Small intestine (tissue), 7 donors: ENCODE measurements around the gene STARD10. TPM values are rescaled to one million over a fixed set of nuclear protein-coding genes. Genes with fewer than 3 reads are reported as not detected.
A peak's percentile ranks its signal among the peaks of the same experiment; 100 is the strongest.
"Not testable (repeated sequence)": the region's sequence is repeated elsewhere in the genome, so short reads cannot be mapped to it uniquely, and the experiment has no call there.

Experiments used
- DNase-seq, 2 donors: peaks; one replicate each; pipeline versions ENCODE4 v3.0.0 to v3.0.0-alpha.2; 2013
- FAIRE-seq: peaks from 2 replicates; lab custom pipeline; 2012; peaks lifted over from hg19 to GRCh38; lab: Jason Lieb, UNC
- H3K27ac ChIP-seq, 3 donors: one replicate each; pipeline ENCODE4 v1.5.1; 2013; ENCODE audit warnings: low read length in 2 of 3, mild to moderate bottlenecking in 2 of 3, control low read depth in 1 of 3, inconsistent platforms in 1 of 3, low read depth in 1 of 3, moderate library complexity in 1 of 3
- H3K27me3 ChIP-seq, 3 donors: one replicate each; pipeline ENCODE4 v1.6.1; 2013; ENCODE audit warnings: low read length in 3 of 3, inconsistent platforms in 1 of 3; ENCODE audit not compliant: control insufficient read depth in 3 of 3, insufficient read depth in 3 of 3
- H3K36me3 ChIP-seq, 3 donors: one replicate each; pipeline ENCODE4 v1.6.1; 2013; ENCODE audit warnings: low read length in 3 of 3, inconsistent platforms in 1 of 3, low read depth in 1 of 3, mild to moderate bottlenecking in 1 of 3, moderate library complexity in 1 of 3; ENCODE audit not compliant: control insufficient read depth in 3 of 3, insufficient read depth in 2 of 3
- H3K4me1 ChIP-seq, 3 donors: one replicate each; pipeline ENCODE4 v1.6.1; 2013; ENCODE audit warnings: low read length in 2 of 3, inconsistent platforms in 1 of 3, low read depth in 1 of 3, mild to moderate bottlenecking in 1 of 3, moderate library complexity in 1 of 3; ENCODE audit not compliant: control insufficient read depth in 3 of 3, insufficient read depth in 2 of 3
- H3K4me3 ChIP-seq, 3 donors: one replicate each; pipeline ENCODE4 v1.5.1; 2013; ENCODE audit warnings: low read length in 3 of 3, control low read depth in 1 of 3, inconsistent platforms in 1 of 3, low read depth in 1 of 3, mild to moderate bottlenecking in 1 of 3, moderate library complexity in 1 of 3
- H3K9me3 ChIP-seq, 2 donors: one replicate each; pipeline ENCODE4 v1.6.1; 2013; ENCODE audit warnings: low read depth in 1 of 2, low read length in 1 of 2; ENCODE audit not compliant: control insufficient read depth in 2 of 2, insufficient read depth in 1 of 2
- WGBS, 3 donors: extraction: QIAGEN DNeasy Blood & Tissue Kit; methylation state at CpG; one replicate each; pipeline ENCODE4 v1.1.7; 2013; 5-methylcytosine and 5-hydroxymethylcytosine counted together
- polyA plus RNA-seq, 4 donors: library from polyadenylated mRNA; stranded (reverse) in 3 of 4; unstranded in 1 of 4; fragments of 200-250 nt in 3 of 4; fragments of 120-200 nt in 1 of 4; gene quantifications; one replicate each; pipeline versions ENCODE4 v1.2.1 to v1.2.3, GENCODE V29; 2013
- donor health status: healthy with polysubstance abuse.
- donor health status: control.
- donor health status: control.
- donor health status: Bipolar disorder and iron deficiency.
- donor health status: healthy.

Gene STARD10
- polyA plus RNA-seq, 4 donors, result 169 to 473 (median 284) TPM

DNA sequence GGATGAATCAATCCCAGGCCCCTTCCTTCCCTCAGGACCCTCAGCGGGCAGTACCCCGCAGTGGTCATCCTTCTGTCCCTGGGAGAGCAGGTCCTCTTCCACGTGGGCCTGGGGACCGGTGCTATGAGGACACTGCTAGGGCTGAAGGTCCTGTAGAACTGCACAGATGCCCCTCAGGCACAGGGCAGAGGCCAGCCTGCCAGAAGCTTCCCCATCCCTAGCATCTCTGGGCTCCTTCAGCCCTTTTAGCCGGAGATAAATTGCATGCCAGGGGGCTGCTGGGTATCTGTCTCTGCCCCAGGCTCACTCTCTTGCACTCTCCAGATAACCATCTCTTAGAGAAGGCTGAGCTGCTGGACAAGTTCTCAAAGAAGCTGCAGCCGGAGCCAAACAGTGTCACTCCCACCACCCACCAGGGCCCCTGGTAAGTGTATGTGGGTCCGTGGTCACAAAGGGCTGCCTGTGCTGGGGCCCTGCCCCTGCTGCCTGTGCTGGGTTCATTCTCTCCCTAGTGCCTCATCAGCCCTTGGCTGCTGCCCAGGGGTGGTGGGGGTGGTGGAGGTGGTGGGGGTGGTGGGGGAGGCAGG, 22.6 kb upstream of the STARD10 start:
- WGBS, 3 donors, result 77 to 85% (median 79%) methylated on average over 7 of the region's 7 CpGs
- Histone ChIP-seq H3K36me3 (peaks cover 0 to 38% (median 3%) of the 10 kb centered on the region in 3 donors), H3K9me3 (no peaks in the 10 kb centered on the region), H3K4me3 (no peak overlapping the region), H3K4me1 (peaks cover 2 to 34% (median 8%) of the 10 kb centered on the region in 3 donors), H3K27me3 (no peaks in the 10 kb centered on the region), H3K27ac (no peak overlapping the region)
- FAIRE-seq (no peak), DNase-seq (no peak)

DNA sequence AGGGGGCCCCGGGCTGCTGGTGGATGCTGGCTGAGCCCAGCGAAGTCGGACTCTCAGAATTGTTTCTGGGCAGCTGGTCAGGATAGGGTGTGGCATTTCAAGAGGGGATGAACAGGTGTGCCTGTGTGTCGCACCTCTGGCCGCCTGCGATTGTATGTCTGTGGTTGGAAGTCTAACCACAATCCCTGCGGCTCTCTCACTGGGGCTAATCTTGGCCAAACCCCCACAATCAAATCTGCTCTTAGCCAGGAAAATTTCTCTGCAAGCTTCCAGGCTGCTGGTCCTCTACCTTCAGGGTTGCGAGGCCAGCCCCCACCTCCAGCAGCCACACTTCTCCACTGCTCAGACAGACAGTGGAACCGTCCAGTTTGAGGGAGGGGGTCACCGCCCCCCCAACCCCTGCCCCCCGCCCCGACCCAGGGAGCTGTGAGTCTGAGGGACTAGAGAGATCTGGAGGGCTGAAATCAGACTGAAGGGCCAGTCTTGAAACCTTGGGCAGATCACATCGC, 21.3 kb upstream of the STARD10 start:
- no peaks in the 10 kb centered on the region for H3K27me3 ChIP-seq
- H3K27ac ChIP-seq, result peak overlapping the region; percentile 27 to 97 (median 75)
- H3K9me3 ChIP-seq, result no peaks in the 10 kb centered on the region
- FAIRE-seq (no peak), DNase-seq (no peak)
- H3K4me3 ChIP-seq, result peak overlapping the region; percentile 78 to 88 (median 81)
- 11 to 18% (median 15%) methylated on average over 13 of the region's 13 CpGs for WGBS, 3 donors
- peaks cover 2 to 25% (median 8%) of the 10 kb centered on the region in 3 donors for H3K4me1 ChIP-seq
- peaks cover 0 to 33% (median 3%) of the 10 kb centered on the region in 3 donors for H3K36me3 ChIP-seq

DNA sequence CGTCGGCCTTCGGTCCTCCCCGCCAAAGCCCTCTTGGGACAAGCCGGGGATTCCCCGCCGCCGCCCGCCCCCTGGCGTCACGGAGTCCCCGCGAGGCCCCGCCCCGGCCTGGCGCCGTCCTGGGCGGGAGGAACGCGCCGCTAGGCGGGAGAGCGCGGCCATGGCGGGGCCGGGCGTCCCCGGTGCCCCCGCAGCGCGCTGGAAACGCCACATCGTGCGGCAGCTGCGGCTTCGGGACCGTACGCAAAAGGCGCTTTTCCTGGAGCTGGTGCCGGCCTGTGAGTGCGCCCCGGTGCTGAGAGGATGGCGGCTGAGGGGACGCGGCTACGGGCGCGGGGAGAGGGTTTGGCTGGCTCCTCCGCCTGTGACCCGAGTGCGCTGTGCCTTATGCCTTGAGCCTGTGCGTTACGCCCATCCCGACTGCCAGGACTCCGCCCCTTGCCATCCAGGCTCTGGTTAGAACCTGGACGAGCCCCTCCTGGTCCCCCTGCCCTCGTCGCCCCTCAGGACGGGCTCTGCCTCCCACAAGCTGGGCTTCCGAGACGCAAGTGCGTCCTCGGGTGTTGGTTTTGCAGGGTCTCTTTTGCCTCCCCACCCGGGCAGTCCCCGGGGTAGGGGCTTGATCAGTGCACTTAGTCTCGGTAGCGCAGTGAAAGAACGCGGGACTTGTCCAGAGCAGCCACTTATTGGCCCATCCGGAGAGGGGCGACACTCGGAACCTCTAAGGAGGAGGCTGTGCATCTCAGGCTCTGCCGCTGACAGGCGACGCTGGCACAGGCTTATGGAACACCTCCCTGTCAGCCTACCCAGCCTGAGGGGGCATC, 20.7 kb upstream of the STARD10 start, which contains the start of gene ATG16L2:
Gene ATG16L2 (plus strand): TSS at position 126 of the 824 bp plus-strand sequence. CDS start 35 bp downstream, at position 161.
- Histone ChIP-seq H3K4me1 (peaks cover 2 to 25% (median 8%) of the 10 kb centered on the region in 3 donors), H3K9me3 (no peaks in the 10 kb centered on the region), H3K36me3 (peaks cover 0 to 38% (median 2%) of the 10 kb centered on the region in 3 donors), H3K27ac (peak within 1 kb of the TSS; percentile 80 to 97 (median 92)), H3K27me3 (no peaks in the 10 kb centered on the region), H3K4me3 (peak within 1 kb of the TSS; percentile 78 to 88 (median 81))
- DNase-seq, result peak; percentile 87 to 97
- no peak for FAIRE-seq
- WGBS, 3 donors, result 0 to 1% (median 0%) methylated on average over 52 to 75 of the region's 75 CpGs

DNA sequence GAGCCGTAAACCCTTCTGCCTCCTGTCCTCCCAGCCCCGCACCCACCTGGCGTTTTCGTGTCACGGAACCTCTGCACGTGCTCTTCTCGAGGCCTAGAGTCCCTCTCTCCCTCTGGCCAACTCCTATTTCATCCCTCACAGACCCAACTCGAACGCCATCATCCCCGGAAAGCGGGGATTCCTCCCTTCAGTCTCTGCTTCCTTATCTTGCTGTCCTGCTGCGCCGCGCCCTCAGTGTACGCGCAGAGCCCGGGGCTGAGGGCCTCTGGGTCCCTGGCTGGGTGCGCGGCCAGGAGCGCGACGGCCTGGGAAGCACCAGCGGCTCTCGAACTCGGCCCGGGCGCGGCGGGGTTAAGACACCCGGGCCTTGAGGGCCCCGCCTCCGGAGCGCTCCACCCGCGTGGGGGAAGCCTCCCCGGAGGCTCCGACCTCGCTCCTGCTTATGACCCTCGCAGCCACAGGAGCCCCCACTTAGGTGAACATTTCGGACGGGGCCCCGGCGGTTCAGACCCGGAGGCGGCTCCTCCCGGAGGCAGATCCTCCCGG, 20.0 kb upstream of the STARD10 start:
- DNase-seq, result peak in 1 of 2 donors; percentile 87
- no peaks in the 10 kb centered on the region for H3K9me3 ChIP-seq
- no peaks in the 10 kb centered on the region for H3K27me3 ChIP-seq
- peaks cover 2 to 25% (median 8%) of the 10 kb centered on the region in 3 donors for H3K4me1 ChIP-seq
- H3K36me3 ChIP-seq, result peaks cover 0 to 40% (median 0%) of the 10 kb centered on the region in 3 donors
- no peak for FAIRE-seq
- peak overlapping the region; percentile 80 to 97 (median 92) for H3K27ac ChIP-seq
- H3K4me3 ChIP-seq, result peak overlapping the region; percentile 44 to 81 (median 78)
- WGBS, 3 donors, result 0 to 1% (median 0%) methylated on average over 31 to 47 of the region's 47 CpGs

DNA sequence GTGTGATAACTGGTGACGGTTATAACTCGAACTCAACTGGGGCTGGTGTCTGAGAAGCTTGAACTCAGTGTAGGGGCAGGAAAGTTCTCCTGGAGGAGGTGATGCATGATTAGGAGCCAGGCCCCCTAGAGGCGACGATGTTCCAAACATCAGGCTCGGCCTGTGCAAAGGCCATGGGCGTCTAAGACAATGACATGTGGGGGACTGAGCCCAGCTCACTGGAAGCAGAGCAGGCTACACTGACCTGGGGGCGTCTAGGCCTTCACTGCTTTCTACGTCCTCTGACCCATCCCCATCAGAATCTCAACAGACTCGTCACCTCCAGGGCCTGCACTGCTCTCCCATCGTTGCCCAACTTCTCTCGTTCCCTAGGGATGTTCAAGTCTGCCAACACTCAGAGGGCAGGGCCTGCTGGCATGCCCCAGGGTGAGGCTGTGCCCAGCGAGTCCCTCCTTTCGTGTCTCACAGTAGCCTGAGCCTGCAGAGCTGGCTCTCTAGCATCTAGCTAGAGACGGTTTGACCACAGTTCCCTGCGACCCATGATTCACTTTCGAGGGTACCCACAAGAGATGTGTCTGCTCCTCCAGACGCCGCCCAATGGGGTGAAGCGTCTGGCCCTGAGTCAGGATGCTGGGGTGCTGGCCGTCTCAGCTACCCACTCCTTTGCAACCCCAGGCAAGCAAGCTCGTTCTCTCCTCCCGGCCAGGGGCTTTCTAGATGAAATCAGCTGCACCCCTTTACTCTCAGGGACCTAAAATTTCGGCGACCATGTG, 19.3 kb upstream of the STARD10 start:
- Histone ChIP-seq H3K27ac (peak overlapping the region; percentile 80 to 97 (median 92)), H3K9me3 (no peaks in the 10 kb centered on the region), H3K36me3 (peaks cover 0 to 33% (median 0%) of the 10 kb centered on the region in 3 donors), H3K4me1 (peaks cover 2 to 25% (median 8%) of the 10 kb centered on the region in 3 donors), H3K27me3 (no peaks in the 10 kb centered on the region), H3K4me3 (peak overlapping the region; percentile 44 to 81 (median 78))
- 6 to 11% (median 10%) methylated on average over 24 of the region's 24 CpGs for WGBS, 3 donors
- peak; percentile 69 to 72 for DNase-seq
- FAIRE-seq, result no peak

DNA sequence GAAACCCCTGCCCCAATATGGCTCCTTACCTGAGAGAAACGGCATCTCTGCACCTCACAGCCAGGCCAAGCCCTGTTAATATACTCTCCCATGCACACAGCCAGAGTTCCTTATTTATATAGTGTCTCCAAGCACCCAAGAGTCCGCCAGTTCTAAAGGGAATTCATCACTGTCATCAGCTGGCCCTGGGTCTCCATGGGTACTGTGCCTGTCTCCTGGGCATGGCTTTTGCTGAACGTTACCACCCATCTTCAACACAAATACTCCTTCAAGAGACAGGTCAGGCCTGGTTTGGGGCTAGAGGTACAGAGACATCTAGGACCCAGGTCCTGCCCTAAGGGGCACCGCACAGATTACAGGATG, 18.7 kb upstream of the STARD10 start:
- Histone ChIP-seq H3K4me3 (peak overlapping the region in 1 of 3 donors; percentile 81), H3K4me1 (peaks cover 2 to 25% (median 8%) of the 10 kb centered on the region in 3 donors), H3K27me3 (no peaks in the 10 kb centered on the region), H3K27ac (peak overlapping the region in 2 of 3 donors; percentile 92 to 97), H3K36me3 (peaks cover 0 to 27% (median 0%) of the 10 kb centered on the region in 3 donors), H3K9me3 (no peaks in the 10 kb centered on the region)
- no peak for FAIRE-seq
- 29 to 37% (median 31%) methylated on average over 4 of the region's 4 CpGs for WGBS, 3 donors
- DNase-seq, result peak; percentile 22 to 55

DNA sequence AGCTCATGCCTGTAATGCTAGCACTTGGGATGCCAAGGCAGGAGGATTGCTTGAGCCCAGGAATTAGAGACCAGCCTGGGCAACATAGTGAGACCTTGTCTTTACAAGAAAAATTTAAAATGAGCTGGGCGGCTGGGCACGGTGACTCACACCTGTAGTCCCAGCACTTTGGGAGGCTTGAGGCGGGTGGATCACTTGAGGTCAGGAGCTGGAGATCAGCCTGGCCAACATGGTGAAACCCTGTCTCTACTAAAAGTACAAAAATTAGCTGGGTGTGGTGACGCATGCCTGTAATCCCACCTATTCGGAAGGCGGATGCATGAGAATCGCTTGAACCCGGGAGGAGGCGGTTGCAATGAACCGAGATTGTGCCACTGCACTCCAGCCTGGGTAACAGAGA, 17.8 kb upstream of the STARD10 start:
- H3K4me1 ChIP-seq, result peaks cover 2 to 25% (median 6%) of the 10 kb centered on the region in 3 donors
- not testable (repeated sequence) for H3K9me3 ChIP-seq, DNase-seq, H3K27me3 ChIP-seq, FAIRE-seq, H3K27ac ChIP-seq, H3K4me3 ChIP-seq
- 95 to 96% (median 96%) methylated on average over 10 of the region's 10 CpGs for WGBS, 3 donors
- H3K36me3 ChIP-seq, result peaks cover 0 to 24% (median 0%) of the 10 kb centered on the region in 3 donors
